Prostate gland (tissue), 2 donors: ENCODE data around the gene P3H2.

Experiments used
- CTCF ChIP-seq, 4 experiments: fragments of 200-600 bp in 2 of 4; fragments of 450-650 bp in 2 of 4; sonication (generic) in 2 of 4; IDR thresholded peaks; 1 replicate in 3 of 4; 2 replicates in 1 of 4; pipeline ENCODE4 v1.5.1; 2016 to 2019; ENCODE audit warnings: antibody characterized with exemption in 4 of 4, mild to moderate bottlenecking in 2 of 4, moderate library complexity in 2 of 4
- POLR2A ChIP-seq: fragments of 450-650 bp; IDR thresholded peaks from one replicate; pipeline ENCODE4 v1.6.1; 2016; ENCODE audit warnings: antibody characterized with exemption, mild to moderate bottlenecking
- POLR2AphosphoS5 ChIP-seq: sonication (generic); formaldehyde crosslinking; IDR thresholded peaks from one replicate; pipeline ENCODE4 v1.6.1; 2017; ENCODE audit warnings: antibody characterized with exemption

- TF ChIP-seq CTCF (IDR thresholded peaks at IDR 0.05) (no peak), POLR2A (no peak), POLR2AphosphoS5 (no peak)
Measured at GRCh38 chr3:190130037-190130436, 9.3 kb upstream of the P3H2 start.
